HG03196 (cell line): ENCODE measurements around the gene MRPL20.

ENCODE experiments used
- ATAC-seq: cut with Tn5 transposase; IDR thresholded peaks from one replicate; pipeline ENCODE4 v1.9.1; 2021; ENCODE audit not compliant: unreplicated experiment

The MRPL20 gene

DNA sequence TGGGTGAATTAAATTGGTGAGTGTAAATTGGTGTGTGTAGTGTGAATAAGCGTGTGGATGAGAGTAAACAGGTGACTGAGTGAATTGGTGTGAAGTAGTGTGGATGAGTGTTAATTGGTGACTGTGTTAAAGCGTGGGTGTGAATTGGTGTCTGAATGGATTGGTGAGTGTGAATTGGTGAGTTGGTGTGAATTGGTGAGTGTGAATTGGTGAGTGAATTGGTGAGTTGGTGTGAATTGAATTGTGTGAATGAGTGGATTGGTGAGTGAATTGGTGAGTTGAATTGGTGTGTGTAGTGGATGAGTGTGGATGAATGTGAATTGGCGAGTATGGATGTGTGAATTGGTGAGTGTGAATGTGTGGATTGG, 40.4 kb downstream of the MRPL20 start:
- no peak for ATAC-seq

DNA sequence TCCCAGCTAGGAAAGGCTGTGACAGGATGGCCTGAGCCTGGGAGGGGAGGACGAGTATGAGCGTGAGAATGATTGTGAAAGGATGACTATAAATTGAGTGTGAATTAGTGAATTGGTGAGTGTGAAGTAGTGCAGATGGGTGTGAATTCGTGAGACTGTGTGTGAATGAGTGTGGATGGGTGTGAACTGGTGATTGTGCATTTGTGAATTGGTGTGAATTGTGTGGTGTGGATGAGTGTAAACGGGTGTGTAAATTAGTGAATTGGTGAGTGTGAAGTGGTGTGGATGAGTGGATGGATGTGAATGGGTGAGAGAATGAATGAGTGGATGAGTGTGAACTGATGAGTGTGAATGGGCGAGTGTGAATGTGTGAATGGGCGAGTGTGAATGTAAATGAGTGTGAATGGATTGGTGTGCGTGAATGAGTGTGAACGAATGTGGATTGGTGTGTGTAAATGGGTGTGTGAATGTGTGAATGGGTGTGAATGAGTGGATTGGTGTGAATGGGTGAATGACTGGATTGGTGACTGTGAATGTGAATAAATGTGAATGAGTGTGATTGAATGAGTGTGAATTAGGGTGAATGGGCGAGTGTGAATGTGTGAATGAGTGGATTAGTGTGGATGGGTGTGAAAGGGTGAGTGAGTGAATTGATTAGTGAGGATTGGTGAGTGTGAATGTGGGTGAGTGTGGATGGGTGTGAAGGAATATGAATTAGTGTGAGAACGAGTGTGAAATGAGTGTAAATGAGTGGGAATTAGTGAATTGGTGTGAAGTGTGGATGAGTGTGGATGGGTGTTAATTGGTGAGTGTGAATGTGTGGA, 41.0 kb downstream of the MRPL20 start:
- ATAC-seq: no peak

DNA sequence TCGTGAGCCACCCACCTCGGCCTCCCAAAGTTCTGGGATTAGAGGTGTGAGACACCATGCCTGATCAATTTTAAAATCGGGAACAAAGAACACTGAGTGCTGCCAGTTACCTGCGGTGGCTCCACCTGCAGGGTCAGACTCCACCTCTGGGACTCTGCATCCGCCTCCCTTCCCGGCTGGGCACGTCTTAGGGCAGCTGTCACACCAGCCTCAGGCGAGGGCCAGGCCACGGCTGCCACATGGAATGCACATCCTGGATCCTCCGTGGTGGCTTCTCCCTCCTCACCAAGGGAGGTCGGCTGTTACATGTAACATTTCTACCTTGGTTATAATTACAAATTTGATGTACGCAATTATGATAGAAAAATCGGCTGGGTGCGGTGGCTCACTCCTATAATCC, 42.8 kb downstream of the MRPL20 start:
- ATAC-seq: no peak

DNA sequence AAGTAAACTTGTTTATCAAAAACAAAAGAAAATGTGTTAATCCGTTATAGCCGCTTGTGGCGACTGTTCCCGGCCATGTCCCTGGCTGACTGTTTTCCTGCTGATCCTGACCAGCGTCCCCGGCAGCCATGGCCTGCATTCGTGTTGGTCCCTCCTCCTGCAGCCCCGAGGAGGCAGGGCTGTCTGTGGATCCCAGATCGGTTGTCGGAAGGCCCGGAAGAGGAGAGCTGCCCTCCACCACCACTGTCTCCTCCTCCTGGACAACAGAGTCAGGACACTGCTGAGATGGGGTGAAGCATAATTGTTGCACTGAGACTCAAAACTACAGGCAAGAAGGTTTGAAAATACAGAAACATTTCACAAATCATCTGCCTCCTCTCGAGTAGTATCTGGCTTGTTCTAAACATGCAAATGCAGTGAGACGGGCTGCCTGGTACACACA, 45.1 kb downstream of the MRPL20 start:
- no peak for ATAC-seq

DNA sequence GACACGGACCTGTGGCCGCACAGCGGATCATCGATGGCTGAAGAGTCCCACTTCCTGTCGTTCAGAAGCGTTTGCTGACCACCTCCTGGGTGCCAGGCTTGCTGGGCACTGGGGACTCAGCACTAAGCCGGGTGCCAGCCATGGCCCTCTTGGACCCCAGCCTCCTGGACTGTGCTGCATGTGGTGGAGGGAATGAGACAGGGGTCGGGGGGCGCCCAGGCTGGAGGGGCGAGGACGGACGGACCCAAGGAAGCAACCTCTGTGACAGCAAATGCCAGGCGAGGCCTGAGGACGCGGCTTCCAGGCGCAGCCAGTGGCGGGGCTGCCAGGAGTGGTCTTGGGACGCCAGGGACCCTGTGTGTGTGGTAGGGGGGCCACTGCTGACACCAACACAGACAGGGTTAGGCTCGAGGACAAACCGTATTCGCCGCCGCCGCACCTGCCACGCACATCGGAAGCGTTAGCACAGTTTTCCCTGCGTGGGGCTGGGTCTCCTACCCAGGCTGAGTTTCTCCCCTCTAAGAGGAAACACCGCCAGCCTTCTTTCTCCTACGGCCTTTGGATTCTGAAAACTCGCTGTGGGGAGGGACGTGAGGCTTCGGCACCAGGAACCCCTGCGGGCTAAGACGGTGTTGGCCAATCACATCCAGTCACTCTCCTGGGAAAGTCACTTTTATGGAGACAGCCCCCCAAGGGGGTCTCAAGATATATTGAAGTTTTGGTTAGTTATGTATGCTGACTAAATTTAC, 45.7 kb downstream of the MRPL20 start:
- no peak for ATAC-seq

DNA sequence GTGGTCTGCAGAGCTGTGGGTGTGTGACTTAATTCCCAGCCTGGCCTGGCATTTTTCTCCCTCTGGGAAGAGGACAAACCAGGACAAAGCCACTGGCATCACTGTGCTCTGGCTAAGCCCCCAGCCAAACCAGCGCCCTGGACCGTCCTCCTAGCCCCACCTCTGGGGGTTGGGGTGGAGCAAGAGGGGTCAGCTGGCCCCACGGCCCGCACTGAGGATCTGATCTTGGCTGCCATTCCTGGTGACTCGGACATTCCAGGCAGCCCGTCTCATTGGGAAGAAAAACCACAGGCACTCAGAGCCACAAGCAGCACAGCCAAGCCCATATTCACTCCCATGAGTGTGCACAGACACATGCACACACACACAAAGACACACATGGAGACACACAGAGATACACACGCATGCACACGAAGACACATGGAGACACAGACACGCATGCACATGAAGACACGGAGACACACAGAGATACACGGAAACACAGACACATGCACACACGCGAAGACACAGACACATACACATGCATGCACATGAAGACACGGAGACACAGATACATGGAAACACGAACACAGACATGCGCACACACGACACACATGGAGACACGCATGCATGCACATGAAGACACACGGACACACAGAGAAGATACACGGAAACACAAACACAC, 46.5 kb downstream of the MRPL20 start:
- ATAC-seq: no peak

DNA sequence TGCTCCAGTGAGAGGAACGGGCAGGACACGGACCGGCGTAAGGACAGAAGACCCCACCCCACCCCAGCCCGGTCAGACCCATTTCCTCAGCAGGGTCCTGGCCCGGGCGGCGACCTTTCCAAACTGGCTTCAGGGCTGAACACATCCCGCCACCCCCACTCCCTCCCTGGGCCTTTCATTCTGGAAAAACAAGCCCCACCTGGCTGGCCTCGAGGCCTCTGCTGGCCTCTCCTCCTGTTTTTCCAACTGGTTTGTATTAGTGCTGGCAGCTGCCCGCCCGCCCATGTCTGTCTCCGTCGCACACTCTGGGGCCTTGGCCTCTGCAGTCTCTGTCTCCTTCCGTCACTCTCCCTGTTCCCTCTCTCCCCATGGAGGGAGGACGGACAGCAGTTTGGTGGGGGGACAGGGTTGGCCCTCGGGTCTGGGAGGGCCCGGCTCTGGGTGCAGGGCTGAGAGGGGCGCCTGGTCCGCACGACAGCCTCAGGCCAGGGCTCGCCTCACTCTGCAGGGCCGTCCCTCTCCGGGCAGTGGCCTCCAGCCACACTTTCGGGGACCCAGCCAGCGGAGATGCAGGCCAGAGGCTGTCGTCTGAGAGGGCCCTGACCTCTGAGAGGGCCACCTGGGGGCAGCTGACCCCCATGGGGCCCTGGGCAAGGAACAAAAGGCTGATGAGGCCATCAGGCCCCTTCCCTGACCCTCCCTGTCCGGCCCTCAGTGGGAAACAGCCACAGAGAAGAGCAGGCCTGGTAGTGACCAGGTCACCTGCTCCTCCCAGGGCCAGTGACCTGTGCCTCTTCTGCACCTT, 47.2 kb downstream of the MRPL20 start:
- ATAC-seq: no peak

DNA sequence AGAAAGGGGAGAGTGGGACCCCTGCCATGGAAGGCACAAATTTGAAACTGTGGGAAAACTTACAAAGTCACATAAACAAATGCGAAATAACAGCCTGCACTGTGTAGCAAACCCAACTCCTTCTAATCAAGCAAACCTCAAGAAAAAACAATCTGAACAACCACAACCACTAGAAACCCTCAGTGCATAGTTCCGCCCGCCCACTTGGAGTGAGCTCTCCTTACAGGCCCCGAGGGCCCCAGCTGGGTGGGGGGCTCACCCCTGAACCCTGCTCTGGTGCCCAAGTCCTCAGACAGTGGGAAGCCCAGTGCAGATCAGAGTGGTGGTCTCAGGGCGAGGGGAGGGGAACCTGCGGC, 47.8 kb downstream of the MRPL20 start:
- no peak for ATAC-seq

DNA sequence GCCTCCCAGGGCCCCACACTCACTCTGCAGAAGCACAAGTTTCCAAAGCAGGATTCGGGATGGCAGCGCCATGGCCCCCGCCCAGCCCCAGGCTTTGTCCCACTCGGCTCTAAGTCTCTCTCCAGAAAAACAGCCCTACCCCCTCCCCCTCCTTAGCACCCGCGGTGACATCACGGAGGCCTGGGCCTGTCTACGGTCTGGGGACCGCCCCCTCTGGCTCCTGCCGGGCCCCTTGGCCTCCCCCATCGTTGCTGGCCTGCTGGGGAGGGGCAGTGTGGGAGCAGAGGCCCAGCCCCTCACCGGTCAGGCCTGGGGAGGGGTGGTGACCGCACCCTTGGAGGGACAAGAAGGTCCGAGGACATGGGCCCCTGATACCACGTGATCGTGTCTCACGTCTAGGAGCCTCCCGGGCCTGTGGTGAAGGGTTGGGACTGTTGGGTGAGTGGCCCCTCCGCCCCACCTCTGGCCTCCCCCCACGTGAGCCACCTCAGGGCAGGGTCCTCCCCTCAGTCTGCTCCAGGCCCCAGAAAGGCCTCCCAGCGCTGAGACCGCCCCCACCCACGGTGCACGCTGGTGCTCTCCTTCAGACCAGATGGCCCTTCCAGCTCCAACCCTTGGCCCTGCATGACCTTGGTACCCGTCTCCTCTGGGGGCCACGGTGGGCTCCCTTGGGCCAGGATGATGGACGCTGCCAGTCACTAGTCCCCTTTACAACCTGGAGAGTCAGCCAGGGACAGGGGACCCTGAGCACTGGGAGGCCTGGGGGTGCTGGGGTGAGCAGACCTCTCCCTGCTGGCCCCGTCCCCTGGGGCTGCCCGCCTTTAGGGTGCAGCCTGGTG, 48.4 kb downstream of the MRPL20 start, which contains the start of gene MXRA8:
Gene MXRA8 (minus strand): TSS at position 123 of the 839 bp plus-strand sequence. CDS start 51 bp downstream, at position 72.
- ATAC-seq: no peak

DNA sequence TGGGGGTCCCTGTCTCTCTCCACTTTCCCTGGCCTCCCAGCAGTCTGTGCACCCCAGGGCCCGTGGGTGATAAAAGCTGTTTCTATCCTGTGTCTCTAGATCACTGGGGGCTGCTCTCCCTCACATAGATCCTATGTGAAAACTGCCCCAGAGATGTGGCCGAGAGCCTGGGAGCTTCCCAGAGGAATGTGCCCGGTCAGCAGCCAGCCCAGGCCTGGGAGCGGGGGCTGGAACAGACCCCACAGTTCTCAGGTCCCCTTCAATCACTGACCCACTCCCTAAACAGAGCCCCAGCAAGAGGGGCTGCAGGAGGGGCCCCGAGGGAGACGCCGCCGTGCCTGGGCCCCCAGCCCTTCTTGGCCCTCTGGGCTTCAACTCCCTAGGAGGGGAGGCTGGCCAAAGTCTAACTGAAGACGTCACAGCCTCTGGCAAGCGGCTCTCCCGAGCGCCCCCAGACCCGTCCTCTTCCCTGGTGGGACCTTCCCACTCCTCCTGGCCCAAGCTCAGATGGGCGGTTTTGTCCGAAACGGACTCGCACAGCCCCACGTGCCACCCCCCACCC, 49.1 kb downstream of the MRPL20 start:
- ATAC-seq: no peak

DNA sequence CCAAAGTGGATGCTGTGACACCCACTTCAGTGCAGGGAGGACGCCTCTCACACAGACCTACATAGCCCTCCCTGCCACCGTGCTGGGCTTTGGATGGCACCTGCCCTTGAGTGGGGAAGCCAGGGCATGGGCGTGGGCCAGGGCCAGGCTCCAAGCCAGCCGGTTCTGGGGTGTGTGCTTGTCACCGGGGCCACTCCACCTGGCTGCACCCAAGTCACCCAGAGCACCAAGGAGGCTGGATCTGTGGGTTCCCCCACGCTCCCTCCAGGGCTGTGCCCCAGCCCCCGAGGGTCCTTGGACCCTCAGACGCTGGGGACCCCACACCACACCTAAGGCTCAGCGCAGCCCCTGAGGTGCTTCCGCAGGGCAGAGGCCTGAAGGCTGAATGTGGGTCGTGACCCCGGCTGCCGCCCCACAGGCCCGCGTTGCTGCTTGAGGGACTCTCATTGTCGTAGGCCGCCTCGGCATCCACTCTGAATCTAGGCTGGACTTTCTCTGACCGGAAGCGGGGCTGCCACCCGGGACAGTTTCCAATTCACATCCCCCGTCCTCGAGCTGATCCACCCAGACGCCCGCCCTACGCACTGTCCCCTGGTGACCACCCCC, 50.2 kb downstream of the MRPL20 start:
- no peak for ATAC-seq

DNA sequence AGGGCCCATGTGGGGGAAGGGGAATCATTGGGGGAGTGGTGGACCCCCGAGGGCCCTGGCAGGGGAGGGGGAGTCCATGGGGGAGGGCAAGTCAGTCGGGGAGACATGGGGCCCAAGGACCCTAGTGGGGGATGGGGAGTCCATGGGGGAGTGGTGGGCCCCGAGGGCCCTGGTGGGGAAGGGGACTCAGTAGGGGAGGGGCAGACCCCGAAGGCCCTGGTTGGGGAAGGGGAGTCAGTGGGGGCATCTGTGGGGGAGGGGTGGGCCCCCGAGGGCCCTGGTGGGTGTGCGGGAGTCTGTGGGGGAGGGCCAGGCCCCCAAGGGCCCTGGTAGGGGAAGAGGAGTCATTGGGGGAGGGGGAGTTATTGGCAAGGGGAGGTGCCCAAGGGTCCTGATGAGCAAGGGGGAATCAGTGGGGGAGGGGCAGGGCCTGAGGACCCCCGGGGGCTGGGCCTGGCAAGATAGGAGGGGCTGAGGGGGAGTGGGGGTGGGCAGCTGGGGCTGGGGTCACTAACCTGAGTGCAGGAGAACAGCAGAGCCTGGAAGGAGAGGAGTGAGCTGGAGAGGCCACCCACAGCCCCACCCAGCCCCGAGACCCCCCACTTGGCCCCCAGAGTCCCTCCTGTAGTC, 50.8 kb downstream of the MRPL20 start:
- ATAC-seq: no peak

DNA sequence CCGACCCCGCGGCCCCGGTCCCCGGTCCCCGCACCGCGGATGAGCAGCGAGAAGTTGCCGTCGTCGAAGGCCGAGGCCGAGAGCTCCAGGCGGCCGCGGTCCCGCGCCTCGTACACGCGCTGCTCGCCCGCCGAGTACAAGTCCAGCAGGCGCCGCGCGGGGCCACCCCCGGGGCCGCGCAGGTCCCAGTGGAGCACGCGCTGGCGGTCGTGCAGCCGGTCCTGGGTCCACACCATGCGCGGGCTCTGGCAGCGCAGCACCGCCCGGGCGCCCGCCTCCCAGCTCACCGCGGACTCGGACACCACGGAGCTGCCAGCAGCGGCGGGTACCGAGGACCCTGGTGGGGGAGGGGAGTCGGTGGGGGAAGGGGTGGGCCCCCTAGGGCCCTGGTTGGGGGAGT, 51.7 kb downstream of the MRPL20 start:
- no peak for ATAC-seq

DNA sequence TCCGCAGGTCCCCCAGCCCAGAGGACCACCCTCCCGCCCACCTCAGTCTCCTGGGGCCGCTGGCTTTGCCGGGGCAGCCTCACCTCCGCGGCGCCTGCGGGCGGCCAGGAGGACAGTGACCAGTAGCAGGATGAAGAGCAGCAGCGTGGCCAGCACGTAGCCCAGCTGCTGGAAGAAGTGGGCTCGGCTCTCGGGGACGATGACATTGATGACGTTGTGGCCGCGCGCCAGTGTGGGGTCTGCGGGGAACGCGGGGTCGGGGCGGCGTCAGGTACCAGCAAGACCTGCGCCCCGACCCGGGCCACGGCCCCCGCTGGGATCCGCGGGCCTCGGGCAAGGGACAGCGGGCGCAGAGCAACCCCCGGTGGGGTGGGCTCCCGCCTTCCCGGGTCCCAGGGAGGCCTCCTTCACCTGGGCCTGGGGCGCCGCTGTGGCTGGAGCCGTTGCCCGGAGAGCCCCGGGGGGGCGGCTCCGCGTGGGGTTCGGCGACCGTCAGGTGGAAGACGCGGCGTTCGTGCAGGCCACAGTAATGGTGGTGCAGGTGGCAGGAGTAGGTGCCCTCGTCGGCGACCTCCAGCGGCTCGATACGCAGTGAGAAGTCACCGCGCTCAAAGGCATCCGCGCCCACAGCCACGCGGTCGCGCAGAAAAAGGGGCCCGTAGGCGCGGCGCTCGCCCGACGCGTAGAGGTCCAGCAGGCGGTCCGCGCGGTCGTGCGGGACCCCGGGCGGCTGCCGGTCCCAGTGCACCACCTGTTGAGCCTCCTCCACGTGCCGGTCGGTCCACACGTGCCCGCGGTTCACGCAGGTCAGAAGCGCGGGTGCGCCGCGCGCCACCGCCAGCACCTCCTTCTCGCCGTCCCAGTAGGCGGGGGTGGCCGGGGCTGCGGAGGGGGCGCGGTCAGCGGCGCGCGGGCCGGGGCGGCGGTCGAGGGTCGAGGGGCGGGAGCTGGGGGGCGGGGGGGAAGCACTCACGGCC, 52.5 kb downstream of the MRPL20 start:
- no peak for ATAC-seq

DNA sequence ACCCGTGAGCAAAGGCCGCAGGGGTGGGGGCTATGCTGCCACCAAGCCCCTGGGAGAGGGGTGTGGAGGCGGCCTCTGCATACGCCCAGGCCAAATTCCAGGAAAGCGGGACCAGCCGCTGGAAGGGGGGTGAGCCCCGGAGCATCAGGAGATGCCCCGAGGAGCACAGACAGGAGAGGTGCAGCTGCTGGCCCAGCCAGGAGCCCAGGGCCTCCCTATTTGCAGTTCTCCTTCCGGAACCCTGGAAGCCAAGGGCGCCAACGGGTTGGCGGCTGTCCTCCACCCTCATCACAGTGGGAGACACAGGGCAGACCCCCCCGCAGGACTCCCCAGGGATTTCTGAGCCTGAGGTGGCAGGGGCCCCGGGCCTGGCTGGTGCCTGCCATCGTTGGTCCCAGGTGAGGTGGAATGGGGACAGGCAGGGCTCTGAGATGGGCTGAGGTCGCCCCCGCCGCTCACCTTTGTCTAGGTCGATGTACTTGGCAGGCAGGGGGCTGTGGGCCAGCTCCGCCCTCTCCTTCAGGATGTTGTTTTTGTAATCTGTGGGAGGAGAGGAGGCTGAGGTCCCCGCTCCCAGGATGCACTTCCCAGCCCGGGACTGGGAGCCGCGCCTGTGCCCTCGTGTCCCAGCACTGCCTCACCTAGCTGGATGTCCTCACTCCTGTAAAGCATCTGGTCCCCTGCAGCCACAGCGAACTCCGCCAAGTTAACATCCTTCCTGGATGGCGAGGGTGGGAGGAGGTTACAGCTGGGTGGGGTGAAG, 53.5 kb downstream of the MRPL20 start:
- no peak for ATAC-seq

DNA sequence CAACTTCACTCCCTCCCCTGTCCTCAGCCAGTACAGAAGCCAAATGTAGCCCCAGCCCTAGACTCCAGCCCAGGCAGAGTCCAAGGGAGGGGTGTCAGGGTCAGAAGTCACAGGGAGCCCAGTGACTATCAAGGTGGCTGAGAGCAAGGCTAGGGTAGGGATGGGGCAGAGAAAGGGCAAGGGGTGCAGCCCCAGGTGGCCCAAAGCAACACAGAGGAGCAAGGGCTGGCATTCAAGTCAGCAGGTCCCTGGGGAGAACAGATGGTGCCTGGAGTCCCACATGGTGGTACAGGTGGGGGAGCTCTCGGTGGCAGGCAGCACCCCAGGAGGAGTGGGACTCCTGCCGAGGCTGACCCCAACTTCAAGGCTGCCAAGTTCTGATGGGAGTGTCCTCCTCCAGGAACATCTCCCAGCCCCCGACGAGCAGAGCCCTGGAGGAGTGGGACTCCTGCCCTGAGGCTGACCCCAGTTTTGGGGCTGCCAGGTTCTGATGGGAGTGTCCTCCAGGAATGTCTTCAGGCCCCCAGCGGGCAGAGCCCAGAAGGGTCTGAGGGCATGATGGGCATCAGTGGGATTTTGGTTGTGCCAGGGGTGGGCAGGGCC, 54.2 kb downstream of the MRPL20 start:
- no peak for ATAC-seq
